Retinal pigment epithelial cell (primary cell): Measurements from ENCODE around the gene MPV17L2.

Source experiments
- DNase-seq: peaks from one replicate; pipeline ENCODE4 v3.0.0-alpha.2; 2010; ENCODE audit warnings: low read depth
- H3K4me3 ChIP-seq: 2 replicates; pipeline ENCODE4 v1.5.1; 2011; ENCODE audit warnings: mild to moderate bottlenecking, low read length, control low read depth, moderate library complexity
- TF ChIP-seq, protein P1 (sequence below): conservative IDR thresholded peaks from 2 replicates; pipeline ENCODE4 v1.5.1; 2011; ENCODE audit warnings: low read depth, low read length, control low read depth, inconsistent platforms

The MPV17L2 gene

GRCh38 chr19:18225702-18226468 is 32.9 kb downstream of the MPV17L2 start, which contains the start of gene PDE4C:
TSS of gene PDE4C (minus strand) at chr19:18226438. CDS start at chr19:18226415, 23 bp downstream.
- no peak for DNase-seq
- H3K4me3 ChIP-seq, result no peak within 1 kb of the TSS

GRCh38 chr19:18226956-18227780 is 34.1 kb downstream of the MPV17L2 start:
- DNase-seq, result no peak

More at GRCh38 chr19:18225702-18226468, 32.9 kb downstream of the MPV17L2 start, which contains the start of gene PDE4C:
- TF ChIP-seq, protein P1, sequence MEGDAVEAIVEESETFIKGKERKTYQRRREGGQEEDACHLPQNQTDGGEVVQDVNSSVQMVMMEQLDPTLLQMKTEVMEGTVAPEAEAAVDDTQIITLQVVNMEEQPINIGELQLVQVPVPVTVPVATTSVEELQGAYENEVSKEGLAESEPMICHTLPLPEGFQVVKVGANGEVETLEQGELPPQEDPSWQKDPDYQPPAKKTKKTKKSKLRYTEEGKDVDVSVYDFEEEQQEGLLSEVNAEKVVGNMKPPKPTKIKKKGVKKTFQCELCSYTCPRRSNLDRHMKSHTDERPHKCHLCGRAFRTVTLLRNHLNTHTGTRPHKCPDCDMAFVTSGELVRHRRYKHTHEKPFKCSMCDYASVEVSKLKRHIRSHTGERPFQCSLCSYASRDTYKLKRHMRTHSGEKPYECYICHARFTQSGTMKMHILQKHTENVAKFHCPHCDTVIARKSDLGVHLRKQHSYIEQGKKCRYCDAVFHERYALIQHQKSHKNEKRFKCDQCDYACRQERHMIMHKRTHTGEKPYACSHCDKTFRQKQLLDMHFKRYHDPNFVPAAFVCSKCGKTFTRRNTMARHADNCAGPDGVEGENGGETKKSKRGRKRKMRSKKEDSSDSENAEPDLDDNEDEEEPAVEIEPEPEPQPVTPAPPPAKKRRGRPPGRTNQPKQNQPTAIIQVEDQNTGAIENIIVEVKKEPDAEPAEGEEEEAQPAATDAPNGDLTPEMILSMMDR, result no peak

DNA sequence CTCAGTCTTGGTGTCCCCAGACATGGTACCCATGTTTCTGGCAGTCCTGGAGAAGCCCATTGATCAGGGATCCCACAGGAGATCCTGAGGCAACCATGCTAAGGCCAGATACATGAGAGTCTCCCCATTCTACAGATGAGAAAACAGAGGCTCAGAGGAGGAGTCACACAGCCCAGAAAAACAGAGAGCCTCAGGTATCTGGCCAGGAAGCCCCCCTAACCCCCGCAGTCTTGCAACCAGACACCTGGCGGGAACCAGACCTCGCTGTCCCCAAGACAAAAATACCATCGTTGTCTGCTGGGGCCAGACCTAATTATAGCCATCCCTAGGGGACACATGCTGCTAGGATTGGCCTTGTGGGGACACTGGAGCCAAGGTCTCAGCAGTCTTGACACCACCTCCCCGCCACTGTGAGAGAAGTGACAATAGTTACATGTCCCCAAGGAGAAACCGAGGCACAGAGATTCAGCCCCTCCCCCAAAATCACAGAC is 34.8 kb downstream of the MPV17L2 start:
- TF ChIP-seq, protein P1, result no peak
- no peak overlapping the region for H3K4me3 ChIP-seq
- no peak for DNase-seq

More at GRCh38 chr19:18226956-18227780, 34.1 kb downstream of the MPV17L2 start:
- TF ChIP-seq, protein P1, result no peak
- H3K4me3 ChIP-seq, result no peak overlapping the region

DNA sequence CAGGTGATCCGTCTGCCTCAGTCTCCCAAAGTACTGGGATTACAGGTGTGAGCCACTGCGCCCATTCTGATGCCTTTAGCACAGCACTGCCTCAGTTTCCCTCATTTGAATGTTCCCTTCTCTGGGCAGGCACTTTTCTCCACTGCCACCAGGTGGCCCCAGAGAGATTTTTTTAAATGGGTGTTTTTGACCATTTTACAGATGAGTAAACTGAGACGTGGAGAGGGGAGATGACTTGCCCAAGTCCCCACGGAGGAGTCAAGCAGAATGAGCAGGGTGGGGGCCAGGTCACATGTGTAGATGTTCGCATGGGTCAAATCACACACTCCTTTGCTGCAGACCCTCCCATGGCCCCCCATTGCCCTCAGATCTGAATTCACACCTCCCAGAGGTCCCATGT is 36.5 kb downstream of the MPV17L2 start:
- no peak overlapping the region for H3K4me3 ChIP-seq
- no peak for DNase-seq
- TF ChIP-seq, protein P1, result peak; percentile 60

- DNase-seq, result no peak
- H3K4me3 ChIP-seq, result no peak overlapping the region
- TF ChIP-seq, protein P1, result no peak
Measured at GRCh38 chr19:18229915-18230314, 36.9 kb downstream of the MPV17L2 start.

DNA sequence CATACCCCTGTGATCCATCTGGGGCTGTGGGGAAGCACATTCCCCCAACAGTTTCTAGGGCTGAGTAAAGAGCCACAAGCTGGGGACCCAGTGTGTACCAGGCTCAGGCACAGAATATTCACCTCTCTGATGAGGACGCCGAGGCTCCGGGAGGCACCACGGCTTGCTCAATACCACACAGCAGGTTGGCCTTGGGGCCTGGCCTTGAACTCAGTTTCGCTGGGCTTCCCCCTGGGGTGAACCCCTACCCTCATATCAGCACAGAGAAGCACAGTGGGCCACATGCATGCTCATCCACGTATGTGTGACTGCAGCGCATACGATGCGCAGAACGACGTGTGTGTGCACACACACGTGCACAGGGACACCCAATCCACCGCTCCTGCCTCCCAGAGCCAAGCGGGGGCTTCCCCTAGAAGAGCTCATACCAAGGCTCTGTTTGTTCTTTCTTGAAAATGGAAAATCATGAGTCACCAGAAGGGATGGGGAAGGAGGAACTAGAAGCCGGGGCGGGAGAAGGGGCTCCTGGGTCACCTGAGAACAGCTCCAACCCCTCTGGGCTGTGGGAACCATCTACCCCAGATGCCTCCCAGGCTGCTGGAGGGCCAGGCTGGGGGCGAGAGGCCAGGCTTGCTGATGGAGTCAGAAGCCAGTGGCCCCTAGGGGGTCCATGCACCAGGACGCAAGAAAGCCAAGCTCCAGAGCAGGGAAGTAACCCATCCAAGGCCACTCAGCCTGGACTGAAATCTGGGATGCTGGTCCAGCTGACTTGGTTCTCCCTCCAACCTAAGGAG is 38.1 kb downstream of the MPV17L2 start:
- no peak overlapping the region for H3K4me3 ChIP-seq
- no peak for DNase-seq
- TF ChIP-seq, protein P1, result no peak
